GM19468 (cell line): Measurements from ENCODE around the gene TMEM74B.
"Not testable (repeated sequence)": the region's sequence is repeated elsewhere in the genome, so short reads cannot be mapped to it uniquely, and the experiment has no call there.

Experiments
- ATAC-seq: cut with Tn5 transposase; IDR thresholded peaks from one replicate; pipeline ENCODE4 v1.9.1; 2021; ENCODE audit warnings: mild to moderate bottlenecking, moderate library complexity, moderate number of reproducible peaks; ENCODE audit not compliant: unreplicated experiment; ENCODE audit errors: extremely low read depth

The TMEM74B gene

DNA sequence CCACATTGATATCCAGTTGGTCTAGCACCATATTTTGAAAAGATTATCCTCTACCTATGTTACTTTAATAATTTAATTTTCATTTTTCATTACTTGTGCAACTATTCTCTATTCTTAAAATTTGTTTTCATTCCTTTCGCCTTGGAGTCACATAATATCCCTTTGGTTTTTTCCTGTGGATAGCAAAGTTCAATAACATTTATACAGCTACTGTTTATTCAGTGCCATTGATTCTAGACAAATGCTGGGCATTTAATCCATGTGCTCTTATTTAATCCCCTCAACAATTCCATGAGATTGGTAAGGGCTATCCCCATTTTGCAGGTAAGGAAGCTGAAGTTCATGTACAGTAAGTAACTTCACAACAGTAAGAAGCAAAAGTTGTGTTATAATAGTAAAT, 33.8 kb downstream of the TMEM74B start:
- no peak for ATAC-seq

- no peak for ATAC-seq
These were observed 34.6 kb downstream of the TMEM74B start for GRCh38 chr20:1150218-1150617.

- ATAC-seq, result not testable (repeated sequence)
These were observed 35.0 kb downstream of the TMEM74B start for GRCh38 chr20:1149812-1150211.

GRCh38 chr20:1146957-1147356, 37.8 kb downstream of the TMEM74B start:
- no peak for ATAC-seq

- ATAC-seq, result no peak
These were observed 40.2 kb downstream of the TMEM74B start for GRCh38 chr20:1144401-1145172.

DNA sequence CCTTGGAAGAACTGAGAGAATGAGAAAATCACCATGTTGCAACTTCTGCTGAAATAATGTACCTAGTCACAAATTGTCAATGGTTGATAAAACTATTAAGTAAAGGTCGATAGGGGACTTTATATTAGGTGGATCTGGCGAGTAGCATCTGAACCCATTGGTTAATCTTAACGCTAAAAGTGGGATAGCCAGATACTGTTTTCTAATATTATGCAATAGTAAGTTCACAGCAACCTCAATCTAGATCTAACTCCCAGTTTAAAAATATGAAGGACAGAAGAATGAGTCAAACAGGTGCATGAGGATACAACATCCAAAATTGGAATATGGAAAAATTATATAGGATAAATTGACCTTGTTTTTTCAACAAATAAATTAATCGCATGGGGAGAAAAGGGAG, 47.5 kb downstream of the TMEM74B start:
- ATAC-seq, result no peak

GRCh38 chr20:1134836-1135235, 49.9 kb downstream of the TMEM74B start:
- no peak for ATAC-seq

- no peak for ATAC-seq
These were observed 50.4 kb downstream of the TMEM74B start for GRCh38 chr20:1134355-1134754.

DNA sequence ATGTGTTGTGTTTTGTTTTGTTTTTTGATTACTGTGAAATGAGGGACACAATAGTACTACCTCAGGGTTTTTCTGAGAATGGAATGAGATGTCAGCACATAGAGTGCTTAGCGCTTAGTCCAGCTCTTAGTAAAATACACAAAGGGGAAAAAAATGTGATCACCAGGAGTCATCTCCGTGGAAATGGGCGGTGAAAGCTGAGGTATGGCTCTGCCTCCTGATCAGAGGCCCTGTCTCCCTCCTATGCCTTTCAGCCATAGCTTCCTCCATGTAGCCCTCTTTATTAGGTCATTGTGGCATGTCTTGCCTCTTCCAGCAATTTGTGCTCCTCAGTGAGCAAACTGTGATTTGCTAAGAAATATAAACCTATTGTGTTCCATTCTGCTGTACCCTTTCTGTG, 53.4 kb downstream of the TMEM74B start:
- no peak for ATAC-seq

DNA sequence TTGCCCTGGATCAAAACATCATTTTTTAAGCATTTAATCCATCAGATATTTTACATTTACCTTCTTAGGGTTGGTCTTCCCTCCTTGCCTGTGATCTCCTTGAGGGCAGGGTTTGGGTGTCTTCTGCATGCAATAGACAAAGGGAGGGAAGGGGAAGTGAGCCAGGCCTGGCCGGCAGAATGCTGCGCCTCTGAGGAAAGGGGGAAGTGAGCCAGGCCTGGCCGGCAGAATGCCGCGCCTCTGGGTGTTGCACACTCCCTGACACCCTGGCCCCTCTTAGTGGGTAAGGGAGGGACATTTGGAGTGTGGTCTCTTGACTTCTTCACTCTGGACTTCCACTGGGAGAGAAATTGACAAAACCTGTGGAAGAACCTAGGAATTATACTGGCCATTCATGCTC, 53.9 kb downstream of the TMEM74B start:
- ATAC-seq, result no peak
